ENCODE data around the gene NDST4. TPM values are rescaled to one million over a fixed set of nuclear protein-coding genes. Genes with fewer than 3 reads are reported as not detected.
"Not testable (repeated sequence)": the region's sequence is repeated elsewhere in the genome, so short reads cannot be mapped to it uniquely, and the experiment has no call there.

NDST4 gene
- total RNA-seq, 2 donors from 2014 or later, result not detected

DNA sequence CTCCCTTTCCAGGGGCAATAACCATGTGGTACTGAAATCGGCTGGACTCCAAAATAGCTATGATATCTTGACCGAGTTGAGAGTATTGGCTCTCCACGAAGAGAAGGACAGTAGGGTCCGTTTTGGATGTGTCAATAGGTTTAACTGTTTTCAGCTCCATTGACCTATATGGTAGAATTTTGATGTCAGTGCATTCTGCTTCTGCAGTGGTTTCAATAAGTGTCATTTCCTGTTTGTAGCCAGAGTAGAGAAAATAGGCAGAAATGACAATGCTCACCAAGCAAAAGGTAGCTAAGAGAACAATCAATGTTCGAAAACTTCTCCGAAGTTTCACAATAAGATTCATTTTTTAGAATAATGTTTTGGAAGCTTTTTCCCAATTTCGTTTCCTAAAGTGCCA lies 36.7 kb downstream of the NDST4 start:
- ATAC-seq, result no peak

DNA sequence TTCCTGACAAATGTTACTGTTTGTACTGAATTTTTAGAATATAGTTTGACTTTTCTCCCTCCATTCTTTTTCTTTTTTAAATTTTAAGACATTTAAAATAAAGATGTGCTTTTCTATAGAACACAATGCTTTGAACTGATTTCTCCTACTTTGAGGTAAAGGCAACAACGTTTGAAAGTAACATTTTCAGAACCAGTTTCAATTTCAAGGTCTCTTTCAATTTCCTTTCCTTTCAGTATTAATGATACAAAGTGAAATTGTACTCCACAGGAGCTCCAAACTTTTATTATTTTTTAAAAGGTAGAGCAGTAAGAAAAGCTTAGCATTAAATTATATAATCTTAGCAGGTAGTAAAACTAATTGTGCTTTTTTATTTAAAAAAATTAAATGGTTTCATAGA lies 54.9 kb downstream of the NDST4 start:
- intact Hi-C loops (cut with DNase I), result no loop called here
- DNase-seq, result no peak
- no peak for ATAC-seq

More for the DNA sequence above, 36.7 kb downstream of the NDST4 start:
- intact Hi-C loops (cut with DNase I), result no loop called here
- no peak for DNase-seq

DNA sequence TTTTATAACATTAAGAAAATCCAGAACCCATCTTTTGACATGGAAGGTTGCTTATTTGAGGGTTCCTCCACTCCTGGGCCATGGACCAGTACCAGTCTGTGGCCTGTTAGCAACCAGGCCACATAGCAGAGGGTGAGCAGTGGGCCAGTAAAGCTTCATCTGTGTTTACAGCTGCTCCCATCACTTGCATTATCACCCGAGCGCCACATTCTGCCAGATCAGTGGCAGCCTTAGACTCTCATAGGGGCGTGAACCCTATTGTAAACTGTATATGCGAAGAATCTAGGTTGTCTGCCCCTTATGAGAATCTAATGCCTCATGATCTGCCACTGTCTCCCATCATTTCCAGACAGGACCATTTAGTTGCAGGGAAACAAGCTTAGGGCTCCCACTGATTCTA lies 58.6 kb downstream of the NDST4 start:
- intact Hi-C loops (cut with DNase I), result no loop called here
- no peak for ATAC-seq
- DNase-seq, result no peak

DNA sequence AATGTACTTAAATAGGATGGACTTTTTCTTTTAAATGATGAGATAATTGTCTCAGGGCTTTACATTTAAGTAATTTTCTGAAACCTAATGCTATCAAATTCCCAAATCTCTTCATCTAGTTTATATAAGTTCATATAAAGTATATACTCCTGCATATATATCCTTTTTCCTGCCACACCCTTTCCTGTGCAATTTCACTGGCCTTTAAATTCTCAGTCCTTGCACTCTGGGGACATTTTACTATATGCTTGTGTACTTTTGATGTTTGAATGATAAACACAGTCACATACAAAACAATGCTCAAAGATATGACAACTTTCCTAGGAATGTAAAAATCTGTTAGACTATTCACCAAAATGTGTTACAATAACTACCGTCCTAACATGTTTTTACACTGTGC lies 60.1 kb downstream of the NDST4 start:
- ATAC-seq (no peak), DNase-seq (no peak)
- intact Hi-C loops (cut with DNase I), result no loop called here

DNA sequence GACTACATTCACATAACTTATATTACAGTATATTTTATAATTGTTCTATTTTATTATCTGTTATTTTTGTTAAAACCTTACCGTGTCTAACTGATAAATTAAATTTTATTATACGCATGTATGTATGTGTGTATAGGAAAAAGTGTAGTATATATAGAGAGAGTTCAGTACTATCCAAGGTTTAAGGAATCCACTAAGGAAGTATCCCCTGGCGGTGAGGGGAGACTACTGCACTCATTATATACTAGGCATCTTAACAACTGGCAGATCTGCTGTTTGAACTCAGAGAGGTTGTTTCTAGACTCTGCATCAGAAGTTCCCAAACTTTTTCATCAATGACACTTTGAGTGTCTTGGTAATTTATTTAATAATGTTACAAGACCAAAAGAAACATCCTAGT lies 70.9 kb downstream of the NDST4 start:
- intact Hi-C loops (cut with DNase I), result no loop called here
- ATAC-seq (no peak), DNase-seq (no peak)

DNA sequence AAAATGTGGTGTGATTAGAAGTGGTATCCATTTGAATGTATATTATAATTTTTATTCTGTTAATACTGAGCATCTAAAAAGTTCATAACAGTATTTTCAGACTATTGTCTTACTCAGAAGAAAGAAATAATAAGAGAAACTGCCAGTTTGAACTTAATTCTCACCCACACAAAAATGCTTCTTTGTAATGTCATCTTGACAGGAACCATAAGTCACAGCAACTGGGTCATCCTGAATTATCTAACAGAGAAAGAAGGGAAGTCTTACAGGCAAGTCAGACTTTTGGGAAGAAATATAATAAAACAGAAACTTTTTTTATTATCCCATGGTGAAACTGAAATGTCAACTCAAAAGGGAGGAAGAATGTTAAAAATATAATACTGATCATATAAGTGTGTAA lies 83.1 kb downstream of the NDST4 start:
- DNase-seq (no peak), ATAC-seq (no peak)
- intact Hi-C loops (cut with DNase I), result no loop called here

DNA sequence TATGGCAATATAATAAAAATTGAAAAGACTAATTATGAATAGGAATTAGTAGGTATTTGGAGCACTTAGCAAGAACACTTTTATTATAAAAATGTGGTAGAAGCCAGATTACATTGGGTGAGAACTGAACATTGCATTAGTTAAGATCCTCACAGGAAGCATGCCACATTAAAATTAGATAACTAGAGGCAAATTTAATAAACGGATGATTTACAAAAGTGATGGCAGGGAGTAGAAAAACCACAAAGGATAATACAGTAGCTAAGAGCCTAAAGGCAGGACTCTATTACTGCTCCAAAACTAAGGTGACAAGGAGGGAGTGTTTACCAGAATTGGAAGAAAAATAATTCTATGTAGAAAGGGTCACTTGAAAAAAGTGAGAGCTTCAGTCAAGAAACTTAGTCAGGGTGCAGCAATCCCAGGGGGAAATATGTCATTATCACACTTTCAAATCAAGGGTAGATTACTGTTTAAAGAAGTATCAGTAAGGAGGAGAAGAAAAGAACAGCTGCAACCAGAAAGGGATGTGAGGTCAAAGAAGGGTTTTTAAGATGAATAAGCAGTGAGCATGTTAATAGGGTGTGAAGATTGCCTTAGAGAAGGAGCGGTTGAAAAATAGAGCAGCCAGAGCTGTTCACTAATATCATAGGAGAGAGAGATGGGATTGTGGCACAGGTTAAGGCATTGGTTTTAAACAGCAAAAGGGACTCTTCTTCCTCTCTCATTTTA lies 84.6 kb downstream of the NDST4 start:
- intact Hi-C loops (cut with DNase I), result no loop called here
- DNase-seq (no peak), ATAC-seq (no peak)

DNA sequence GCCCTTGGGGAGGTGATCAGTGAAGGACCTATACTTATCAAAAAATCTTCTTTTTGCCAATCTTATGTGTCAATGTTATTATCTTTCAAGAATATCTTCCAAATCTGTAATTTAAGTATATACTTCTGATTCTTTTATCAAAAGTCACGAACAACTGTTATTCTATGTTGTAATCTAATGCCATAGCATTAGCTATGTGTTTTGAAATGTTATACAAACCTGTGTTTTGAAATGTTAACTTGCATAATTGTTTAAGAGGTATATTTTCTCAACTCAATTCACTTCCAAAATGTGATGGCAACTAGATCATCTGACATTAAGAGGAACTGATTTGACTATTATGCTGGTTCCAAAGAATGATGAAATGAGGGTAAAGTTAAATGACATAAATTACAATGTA lies 113.5 kb downstream of the NDST4 start:
- ATAC-seq, result no peak
- intact Hi-C loops (cut with DNase I), result no loop called here
- DNase-seq, result no peak

DNA sequence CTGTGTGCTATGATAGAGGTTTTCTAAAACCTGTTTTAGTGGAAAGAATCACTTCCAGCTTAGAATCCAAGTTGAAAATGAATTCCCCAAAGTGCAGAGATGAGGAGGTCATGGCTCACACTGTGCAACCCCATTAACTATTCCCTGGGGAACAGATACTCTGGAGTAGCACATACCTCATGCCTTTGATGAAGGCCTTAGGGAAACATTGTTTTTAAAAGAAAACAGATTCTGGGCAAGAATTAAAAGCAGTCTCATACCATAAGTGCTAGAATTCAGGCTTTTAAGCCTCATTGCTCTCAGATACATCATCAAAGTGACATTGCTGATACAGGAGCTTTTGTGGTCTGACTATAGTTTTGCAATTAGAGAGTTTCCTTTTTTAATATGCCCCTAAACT lies 115.1 kb downstream of the NDST4 start:
- intact Hi-C loops (cut with DNase I), result no loop called here
- ATAC-seq, result no peak
- DNase-seq, result no peak

DNA sequence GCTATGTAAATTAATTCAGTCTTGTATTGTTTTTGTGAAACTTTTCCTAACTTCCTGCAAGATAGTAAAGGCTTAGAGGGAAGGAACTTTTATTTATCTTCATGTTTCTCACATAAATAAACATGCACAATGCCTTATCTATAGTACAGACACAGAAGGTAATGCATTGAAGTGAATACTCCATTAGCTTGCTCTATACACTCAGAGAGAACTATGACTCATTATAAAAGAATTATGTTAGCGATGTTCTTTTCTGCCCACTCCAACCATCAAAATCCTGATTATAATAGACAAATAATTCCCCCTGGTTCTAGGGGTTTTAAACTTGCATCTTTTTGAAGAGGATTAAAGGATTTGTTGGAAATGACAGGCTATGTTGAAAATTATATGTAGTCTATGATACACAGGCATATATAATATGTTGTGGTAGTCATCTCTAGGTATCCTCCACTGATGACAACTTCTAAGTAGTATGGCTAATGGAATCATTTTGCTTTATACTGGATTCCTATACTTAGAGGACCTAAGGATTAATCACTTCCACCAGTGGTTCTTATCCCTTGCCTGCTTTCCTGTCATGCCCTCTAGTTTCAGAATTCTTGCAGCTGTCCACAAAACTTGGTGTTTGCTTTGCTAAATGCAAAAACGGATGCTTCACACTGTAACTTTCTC lies 115.7 kb downstream of the NDST4 start:
- intact Hi-C loops (cut with DNase I), result no loop called here
- DNase-seq (no peak), ATAC-seq (no peak)

DNA sequence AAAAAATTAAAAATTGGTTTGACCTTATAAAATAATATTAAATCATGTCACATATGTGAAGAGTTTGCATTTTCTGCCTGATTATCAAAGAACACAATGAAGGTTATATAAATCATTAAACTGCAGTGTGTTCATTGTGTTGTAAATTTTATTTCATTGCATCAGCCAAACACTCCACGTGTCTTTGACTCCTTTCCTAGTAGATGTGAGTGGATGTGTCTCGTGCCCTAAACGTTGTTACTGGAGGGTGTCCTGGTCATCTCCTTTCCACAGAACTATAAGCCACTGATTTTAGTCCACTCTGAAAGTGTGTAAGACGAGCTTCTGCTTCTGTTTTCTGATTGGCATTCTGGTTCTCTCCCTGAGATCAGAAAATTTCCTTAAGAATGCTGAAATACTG lies 127.3 kb downstream of the NDST4 start:
- intact Hi-C loops (cut with DNase I), result no loop called here
- DNase-seq, result no peak
- no peak for ATAC-seq

DNA sequence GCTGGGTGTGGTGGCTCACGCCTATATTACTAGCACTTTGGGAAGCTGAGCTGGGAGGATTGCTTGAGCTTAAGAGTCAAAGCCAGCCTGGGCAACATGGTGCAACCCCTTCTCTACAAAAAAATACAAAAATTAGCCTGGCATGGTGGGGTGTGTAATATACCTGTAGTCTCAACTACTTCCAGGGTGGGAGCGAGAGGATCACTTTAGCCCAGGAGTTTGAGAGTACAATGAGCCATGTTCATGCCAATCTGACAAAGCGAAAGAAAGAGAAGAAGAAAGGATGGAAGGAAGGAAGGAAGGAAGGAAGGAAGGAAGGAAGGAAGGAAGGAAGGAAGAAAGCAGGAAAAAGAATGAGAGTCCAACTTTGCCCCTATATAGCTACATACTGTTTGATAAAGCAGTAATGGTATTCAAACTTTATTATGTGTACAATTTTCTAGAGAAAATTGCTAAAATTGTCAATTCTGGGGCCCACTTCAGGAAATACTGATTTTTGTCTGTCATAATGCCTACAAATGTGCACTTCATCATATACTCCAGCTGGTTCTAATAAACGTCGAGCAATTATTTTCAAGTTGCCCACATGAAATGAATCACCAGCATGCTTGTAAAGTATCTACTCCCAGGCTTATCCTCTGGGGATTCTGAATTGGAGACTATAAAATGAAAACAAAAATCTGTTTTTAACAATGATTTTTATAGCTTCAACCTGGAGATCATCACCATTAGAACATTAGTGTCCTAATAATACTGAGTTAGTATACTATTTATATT lies 132.3 kb downstream of the NDST4 start:
- DNase-seq (no peak), ATAC-seq (no peak)
- intact Hi-C loops (cut with DNase I), result no loop called here

DNA sequence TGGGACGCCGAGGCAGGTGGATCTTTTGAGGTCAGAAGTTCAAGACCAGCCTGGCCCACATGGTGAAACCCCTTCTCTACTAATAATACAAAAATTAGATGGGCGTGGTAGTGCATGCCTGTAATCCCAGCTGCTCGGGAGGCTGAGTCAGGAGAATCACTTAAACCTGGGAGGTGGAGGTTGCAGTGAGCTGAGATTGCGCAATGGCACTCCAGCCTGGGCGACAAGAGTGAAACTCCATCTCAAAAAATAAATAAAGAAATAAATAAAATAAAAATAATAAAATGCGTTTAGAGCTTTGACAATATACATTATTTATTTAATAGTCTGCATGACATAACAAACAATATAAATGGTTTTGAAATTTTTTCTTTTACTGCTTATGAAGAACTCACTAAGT lies 133.0 kb downstream of the NDST4 start:
- DNase-seq; ATAC-seq; intact Hi-C loops (cut with DNase I): not testable (repeated sequence)

DNA sequence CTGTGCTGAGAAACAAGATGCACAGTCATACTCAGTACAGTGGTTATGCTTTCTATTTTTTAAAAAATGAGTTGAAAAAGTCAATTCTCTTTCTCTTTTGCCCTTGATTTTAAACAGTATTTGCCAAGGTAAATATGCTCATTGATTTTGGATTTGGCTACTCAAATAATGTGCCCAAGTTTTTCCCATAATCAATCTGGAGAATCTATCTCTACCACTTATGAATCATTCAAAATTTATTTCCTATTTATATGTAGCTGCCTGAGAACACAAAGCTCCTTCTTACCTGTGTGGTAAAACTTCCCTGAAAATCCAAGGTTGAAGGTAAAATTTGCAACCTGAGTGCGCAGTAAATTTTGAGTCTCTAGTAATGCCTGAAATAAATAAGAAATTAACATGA lies 136.5 kb downstream of the NDST4 start:
- ATAC-seq (no peak), DNase-seq (no peak)
- intact Hi-C loops (cut with DNase I), result no loop called here

DNA sequence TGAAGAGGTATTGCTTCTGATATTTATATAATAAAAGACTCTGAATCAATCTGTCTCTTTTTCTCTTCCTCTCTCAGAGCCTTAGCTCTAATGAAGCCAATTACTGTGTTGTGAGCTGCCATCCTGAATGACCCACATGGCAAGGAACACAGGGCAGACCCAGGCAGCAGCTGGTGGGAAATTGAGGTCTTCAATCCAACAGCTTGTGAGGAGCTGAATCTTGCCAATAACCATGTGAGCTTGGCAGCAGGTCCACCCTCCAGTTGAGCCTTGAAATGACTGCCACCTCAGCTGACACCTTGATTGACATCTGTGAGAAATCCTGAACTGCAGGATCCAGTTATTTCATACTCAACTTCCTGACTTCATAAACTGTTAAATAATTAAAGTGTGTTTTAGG lies 149.4 kb downstream of the NDST4 start:
- intact Hi-C loops (cut with DNase I), result no loop called here
- DNase-seq, result no peak
- no peak for ATAC-seq

DNA sequence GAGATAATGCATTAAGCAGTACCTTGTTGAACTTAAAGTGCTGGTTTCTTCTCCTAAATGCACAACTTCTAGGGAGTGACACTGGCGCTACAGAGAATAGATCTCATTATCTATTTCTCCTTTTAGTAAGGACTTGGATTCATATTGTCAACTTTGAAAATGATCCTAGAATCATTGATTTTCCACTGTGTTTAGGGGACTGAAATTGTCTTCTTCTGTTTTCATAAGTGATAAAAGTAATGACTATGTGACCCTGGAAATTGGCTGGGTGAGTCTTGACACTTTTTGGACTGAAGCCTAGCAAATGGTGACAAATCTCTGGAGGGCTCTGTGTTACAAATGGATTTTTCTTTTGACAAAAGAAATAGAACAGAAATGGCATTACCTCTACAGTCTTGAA lies 167.8 kb downstream of the NDST4 start:
- DNase-seq (no peak), ATAC-seq (no peak)
- intact Hi-C loops (cut with DNase I), result no loop called here

DNA sequence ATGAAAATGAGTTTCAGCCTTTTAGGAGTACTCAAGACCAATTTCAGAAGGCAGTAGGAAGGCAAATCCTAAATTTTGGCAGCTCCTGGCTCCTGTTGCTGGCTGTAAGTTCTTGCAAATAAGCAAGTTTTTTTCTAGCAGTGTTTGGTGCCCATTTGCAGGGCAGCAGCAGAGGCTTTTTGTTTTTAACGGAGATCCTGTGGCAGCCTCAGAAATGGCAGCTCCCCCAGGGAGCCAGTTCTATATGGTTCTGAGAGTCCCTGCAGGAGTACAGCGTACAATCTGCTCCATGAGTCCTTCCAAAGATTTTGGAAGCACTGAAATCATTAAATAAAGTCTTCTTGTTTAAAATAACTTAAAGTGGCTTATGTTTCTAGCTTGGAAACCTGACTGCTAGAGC lies 171.9 kb downstream of the NDST4 start:
- DNase-seq (no peak), ATAC-seq (no peak)
- intact Hi-C loops (cut with DNase I), result no loop called here

DNA sequence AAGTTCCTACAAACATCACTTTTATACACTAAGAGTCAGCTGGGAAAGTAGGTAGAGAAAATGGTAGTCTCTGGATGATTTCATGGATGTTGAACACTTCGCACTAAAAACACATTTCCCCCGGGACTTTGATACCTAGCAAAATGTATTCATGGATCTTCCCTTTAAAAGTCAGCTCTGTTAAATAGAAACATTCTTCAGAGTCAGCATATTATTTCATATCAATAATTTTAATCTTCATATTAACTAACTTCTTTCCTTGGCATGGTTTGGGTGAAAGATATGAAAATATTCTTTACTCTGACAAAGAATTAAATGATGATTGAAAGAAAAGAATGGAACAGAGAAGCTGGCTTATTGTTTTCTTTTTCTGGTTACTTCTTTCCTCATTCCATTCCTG lies 185.5 kb downstream of the NDST4 start:
- ATAC-seq, result no peak
- DNase-seq, result no peak
- intact Hi-C loops (cut with DNase I), result no loop called here

DNA sequence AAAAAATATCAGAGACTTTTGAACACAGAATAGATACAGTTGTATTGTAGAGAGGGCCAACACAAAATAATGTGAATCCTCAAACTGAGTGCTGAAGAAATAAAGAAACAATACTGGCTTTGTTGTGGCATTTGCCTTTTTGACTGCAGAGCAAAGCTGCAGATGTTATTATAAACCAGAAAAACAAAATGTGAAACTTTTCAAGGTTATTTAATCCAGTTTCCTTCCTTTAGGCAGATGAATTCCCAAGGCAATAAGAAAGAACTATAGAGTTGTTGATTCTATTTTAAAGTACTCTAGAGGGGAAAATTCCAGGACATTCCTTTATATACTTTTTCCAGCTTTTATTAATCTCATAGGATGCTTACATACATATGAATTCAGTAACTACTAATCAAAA lies 186.8 kb downstream of the NDST4 start:
- intact Hi-C loops (cut with DNase I), result no loop called here
- ATAC-seq (no peak), DNase-seq (no peak)

DNA sequence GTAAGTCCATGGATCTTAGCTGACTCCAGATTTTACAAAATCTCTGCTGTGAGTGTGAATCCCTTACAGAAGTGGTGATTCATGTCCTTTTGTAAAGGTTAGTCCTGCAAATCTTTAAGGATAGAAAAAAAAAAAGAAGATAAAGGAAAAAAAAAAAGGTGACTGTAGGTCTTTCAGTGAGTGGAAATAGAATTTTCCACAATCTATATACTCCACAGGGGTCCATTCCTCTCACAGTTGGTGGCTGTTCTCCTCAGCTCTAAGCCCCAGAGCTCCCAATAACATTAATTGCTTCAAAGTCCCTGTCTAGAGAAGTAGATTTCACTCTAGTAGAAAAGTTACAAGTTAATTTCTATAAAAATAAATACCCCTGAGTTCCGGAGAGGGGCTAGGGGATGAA lies 189.1 kb downstream of the NDST4 start:
- no peak for DNase-seq
- intact Hi-C loops (cut with DNase I), result no loop called here
- ATAC-seq, result no peak

DNA sequence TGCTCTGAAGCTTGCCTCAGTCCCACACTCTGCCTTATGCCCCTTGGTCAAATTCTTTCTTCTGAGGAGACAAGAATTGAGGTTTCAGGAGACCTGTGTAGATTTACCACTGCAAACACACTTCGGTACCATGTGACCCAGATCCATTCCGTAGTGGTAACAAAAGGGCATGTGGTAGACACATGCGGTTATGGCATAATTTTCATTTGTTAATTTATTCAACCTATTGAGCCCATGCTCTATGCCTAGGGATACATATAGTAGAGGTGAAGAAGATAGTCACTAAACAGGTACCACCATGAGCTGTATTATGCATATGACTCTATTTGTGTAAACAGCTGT lies 190.9 kb downstream of the NDST4 start:
- DNase-seq (no peak), ATAC-seq (no peak)
- intact Hi-C loops (cut with DNase I), result no loop called here
